HG02610 (cell line): Measurements from ENCODE around the gene PTDSS2.
"Not testable (repeated sequence)": the region's sequence is repeated elsewhere in the genome, so short reads cannot be mapped to it uniquely, and the experiment has no call there.

ENCODE experiments used
- ATAC-seq: cut with Tn5 transposase; IDR thresholded peaks from one replicate; pipeline ENCODE4 v1.9.1; 2021; ENCODE audit warnings: mild to moderate bottlenecking, moderate library complexity; ENCODE audit not compliant: unreplicated experiment

Gene PTDSS2

GRCh38 chr11:429931-430456 lies 20.1 kb upstream of the PTDSS2 start:
- ATAC-seq = no peak

GRCh38 chr11:431921-432320 lies 18.2 kb upstream of the PTDSS2 start:
- ATAC-seq = no peak

DNA sequence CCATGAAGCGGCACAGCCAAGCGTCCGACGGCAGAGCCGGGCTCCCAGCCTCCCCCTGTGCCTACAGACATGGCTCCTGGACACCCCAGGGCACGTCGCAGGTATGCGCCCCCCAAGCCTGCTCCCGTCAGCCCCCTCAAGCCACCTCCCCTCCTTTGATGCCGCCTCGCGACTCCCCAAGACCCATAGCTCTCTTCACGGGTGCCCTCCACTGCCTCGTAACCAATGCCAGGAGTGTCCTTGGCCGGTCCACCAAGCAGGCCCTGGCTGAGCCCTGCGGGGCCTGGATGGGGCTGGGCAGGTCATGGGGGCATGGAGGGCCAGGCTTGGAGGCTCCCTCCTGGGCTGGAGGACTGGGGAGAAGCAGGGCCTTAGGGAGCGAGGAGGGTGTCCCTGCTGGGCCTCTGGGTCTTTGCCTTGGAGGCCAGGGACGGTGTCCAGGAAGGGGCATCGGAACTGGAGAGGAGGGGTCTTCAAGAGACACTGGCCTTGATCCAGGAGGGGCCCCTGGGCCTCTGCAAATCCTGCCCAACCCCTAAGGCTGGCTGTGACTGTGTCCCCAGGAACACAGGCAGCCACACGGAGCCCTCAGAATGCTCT lies 17.5 kb upstream of the PTDSS2 start:
- no peak for ATAC-seq

- no peak for ATAC-seq
These were observed 17.0 kb upstream of the PTDSS2 start for GRCh38 chr11:433111-433510.

GRCh38 chr11:433641-434040 lies 16.4 kb upstream of the PTDSS2 start:
- ATAC-seq = no peak

- ATAC-seq = no peak
These were observed 15.6 kb upstream of the PTDSS2 start for GRCh38 chr11:434496-434895.

DNA sequence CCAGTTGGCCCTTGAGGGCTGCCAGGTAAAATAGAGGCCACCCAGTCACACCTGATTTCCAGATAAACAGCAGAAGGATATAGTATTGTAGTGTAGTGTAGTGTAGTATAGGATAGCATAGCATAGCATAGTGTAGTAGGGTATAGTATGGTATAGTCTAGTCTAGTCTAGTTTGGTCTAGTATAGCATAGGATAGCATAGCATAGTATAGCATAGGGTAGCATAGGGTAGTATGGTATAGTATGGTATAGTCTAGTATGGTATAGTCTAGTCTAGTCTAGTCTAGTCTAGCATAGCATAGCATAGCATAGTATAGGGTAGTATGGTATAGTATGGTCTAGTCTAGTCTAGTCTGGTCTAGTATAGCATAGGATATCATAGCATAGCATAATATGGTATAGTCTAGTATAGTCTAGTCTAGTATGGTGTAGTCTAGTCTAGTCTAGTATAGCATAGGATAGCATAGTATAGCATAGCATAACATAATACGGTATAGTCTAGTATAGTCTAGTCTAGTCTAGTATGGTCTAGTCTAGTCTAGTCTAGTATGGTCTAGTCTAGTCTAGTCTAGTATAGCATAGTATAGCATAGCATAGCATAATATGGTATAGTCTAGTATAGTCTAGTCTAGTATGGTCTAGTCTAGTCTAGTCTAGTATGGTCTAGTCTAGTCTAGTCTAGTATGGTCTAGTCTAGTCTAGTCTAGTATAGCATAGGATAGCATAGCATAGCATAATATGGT lies 14.9 kb upstream of the PTDSS2 start:
- not testable (repeated sequence) for ATAC-seq

- ATAC-seq = no peak
These were observed 12.7 kb upstream of the PTDSS2 start for GRCh38 chr11:437228-437870.

DNA sequence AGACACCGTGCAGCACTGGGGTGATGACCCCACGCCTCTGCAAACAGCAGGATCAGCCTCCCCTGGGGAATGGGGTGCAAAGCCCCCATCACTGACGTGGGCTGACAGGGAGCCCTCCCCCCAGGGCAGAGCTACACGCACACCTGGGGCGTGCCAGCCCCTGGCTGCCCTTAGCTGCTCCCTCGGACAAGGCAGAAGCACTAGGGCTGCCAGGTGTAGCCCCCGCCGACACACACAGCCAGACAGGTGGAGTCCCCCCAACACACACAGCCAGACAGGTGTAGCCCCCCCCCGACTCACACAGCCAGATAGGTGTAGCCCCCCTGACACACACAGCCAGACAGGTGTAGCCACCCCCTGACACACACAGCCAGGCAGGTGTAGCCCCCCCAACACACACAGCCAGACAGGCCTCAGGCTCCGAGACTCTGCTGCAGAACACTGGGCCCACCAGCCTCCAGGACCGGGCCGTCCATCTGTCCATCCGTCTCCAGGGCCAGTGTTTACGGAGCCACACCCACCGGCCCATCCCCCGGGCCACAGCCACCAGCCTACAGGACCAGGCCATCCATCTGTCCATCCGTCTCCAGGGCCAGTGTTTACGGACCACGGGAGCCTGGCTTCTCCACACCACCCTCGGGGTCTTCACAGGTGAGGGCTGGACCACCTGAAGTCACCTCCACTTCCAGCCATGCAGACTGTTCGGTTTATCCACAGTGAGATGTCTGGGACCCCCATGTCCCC lies 11.8 kb upstream of the PTDSS2 start:
- ATAC-seq = no peak

DNA sequence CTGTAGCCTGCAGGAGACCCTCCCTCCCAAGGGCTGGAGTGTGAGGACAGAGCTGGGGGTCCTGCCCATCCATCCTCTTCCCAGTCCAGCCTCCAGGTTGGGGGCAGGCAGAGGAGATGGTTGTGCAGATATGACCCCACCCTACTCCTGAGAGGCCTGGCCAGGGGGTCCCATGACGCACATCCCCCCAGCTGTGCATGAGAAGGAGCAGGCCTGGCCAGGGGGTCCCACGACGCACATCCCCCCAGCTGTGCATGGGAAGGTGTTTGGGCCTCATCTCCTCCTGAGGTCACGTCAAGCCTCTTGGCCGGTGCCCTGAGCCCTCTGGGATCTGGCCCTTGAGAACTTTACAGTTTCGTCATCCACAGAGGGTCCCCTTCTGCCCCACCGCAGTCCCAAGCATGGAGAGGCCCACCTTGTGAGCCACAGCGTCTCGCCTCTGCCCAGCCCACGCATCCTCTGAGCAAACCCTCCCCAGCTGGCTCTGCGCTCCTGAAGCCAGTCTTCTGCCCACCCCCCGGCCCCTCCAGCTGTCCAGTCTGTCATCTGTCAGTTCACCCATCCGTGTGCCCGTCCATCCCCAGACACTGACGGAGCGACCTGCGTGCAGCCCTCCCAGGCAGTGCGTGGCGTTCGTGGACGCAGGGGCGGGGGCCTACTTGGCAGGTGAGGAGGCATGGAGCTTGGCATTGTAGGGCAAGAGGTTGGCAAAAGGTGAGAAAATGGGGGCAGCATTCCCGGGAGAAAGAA lies 10.6 kb upstream of the PTDSS2 start:
- ATAC-seq = no peak

DNA sequence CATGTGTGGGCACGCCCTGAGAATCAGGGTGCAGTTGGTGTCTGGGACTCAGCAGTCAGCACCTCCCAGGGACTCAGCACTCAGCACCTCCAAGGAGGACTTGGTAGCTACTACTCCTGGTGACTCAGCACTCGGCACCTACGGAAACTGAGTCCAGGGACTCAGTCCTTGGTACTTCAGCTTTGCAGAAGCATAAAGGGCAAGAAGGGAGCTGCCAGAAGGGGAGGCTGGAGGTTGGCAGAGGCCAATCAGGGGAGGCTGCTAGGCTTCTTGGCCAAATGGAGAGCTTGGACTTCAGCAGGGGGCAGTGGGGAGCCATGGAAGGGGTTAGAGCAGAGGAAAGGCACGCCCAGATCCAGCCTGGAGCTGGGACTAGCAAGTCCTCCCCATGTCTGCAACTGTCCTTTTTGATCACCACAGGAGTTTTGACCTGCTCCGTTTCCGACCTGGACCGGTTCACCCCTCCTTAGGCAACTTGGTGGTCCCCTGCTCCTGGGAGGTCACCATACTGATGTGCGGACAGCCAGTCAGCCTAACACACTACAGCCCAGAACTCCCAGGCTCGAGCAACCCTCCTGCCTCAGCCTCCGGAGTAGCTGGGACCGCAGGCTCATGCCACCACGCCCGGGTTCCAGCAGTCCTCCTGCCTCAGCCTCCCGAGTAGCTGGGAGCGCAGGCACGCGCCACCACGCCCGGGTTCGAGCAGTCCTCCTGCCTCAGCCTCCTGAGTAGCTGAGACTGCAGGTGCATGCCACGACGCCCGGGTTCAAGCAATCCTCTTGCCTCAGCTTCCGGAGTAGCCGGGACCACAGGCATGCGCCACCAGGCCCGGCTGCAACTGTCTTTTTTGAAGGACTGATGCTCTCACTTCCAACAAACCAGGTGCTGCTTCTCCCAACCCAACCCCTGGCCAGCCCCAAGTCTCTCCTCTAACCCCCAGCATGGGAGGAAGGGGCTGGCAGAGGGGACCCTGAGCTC lies 9.7 kb upstream of the PTDSS2 start:
- no peak for ATAC-seq

DNA sequence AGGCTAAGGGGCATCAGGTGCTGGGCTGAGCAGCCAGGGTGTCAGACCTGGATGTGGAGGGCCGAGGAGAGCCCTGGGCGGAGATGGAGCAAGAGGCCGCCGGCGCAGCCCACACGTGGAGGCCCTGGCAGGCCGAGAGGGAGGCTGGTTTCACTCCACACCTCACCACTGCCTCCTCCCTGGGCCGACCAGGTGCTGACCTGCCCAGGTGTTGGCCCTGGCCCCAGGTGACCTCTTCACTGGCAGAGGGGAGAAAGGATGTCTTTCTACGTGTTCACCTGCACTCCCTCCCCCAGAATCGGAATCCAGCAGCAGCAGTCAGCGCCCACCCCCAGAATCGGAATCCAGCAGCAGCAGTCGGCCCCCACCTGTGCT lies 9.0 kb upstream of the PTDSS2 start:
- ATAC-seq = no peak

DNA sequence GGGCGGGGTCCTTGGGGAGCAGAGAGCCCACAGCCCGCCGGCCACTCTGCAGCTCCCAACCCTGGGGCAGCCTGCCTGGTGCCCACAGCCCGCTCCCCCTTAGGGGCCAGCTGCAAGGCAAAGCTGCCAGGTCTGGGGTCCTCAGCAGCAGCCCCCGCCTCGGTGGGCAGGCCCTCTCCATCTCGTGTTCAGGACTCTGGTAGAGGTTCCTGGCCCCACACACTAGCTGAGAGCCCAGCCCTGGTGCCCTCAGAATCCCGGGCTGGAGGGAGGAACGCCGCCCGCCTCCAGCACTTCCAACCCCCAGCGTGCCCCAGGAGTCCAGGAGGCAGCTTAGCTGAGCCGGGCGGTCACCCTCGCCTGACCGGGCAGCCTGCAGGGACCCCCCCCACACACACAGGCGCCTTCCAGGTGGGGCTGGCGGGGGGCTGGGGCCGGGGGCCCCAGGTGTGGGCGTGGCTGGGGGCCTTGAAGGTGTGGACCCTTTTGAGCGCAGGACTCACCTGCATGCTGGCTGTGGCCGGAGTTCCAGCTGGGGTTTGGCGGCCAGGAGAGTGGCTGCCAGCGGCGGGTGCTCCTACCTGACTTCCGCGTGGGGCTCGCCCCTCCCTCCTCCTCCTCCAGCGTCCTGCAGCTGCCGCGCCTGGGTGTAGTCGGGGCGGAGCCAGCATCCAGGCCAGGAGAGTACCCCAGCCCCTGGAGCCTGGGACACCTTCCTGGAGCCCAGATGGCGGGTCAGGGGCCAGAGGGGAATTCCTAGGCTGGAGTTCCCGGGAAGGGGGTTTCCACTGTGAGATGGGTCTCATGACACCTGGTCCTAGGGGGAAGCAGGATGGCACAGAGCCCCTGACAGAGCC lies 8.4 kb upstream of the PTDSS2 start, which contains the start of gene ANO9:
ANO9 (minus strand) TSS at position 594 of the 857 bp plus-strand sequence; CDS start at position 509, 85 bp downstream.
- ATAC-seq = peak; percentile 53

- no peak for ATAC-seq
These were observed 7.4 kb upstream of the PTDSS2 start for GRCh38 chr11:442611-443081.

DNA sequence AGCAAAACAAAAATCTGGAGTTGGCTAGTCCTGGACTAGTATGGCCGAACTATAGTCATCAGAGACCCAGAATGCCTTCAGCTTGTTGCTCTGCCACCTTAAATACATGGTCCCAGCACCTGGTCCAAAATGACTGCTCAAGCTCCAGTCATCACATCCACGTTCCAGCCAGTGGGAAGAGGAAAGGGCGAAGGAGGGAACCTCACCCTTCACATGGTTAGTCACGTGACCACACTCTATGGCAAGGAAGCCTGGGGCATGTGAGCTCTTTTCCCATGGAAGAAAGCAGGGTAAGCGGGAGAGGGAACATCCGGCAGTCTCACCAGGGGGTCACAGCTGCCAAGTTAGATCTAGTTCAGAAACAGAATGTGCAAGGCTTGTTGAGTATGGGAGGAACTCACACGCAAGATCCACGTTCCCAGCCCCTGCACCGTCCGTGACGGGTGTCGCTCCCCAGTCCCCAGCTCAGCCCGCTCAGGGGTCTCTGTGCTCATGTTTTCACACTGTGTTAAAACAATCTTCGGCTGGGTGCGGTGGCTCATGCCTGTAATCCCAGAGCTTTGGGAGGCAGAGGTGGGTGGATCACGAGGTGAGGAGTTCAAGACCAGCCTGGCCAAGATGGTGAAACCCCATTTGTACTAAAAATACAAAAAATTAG lies 6.4 kb upstream of the PTDSS2 start:
- no peak for ATAC-seq

DNA sequence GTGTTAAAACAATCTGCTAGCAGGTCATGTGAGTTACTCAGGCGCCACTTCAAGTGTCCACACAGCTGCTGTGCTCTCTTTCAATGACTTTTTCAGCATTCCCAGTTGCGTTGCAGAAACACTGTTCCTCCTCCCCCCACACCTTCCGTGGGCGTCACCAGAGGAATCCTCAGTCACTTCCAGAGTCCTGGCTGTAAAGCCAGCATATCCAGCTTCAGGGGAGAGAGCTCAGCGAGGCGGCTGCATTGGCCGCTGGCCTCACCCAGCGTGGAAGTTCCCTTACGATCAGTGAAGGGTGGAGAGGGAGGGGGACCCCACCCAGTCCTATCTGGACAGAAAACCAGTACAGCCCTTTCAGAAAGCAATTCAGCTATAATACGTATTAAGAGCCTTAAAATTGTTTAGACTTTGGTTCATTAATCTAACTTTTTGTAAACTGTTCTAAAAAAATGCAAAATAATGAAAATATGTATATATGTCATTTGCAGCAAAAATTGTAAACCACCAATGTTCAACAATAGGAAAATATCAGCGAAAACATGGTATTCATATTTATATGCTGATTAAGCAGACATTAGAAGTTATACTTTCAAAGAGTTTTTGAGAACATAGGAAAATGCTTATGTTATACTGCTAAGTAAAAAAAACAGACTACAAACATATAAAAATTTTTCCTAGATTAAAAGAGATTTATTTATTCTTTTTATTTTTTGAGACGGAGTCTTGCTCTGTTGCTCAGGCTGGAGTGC lies 5.5 kb upstream of the PTDSS2 start:
- no peak for ATAC-seq
